HG03457 (cell line): ENCODE data around the gene TLE6.
"Not testable (repeated sequence)": the region's sequence is repeated elsewhere in the genome, so short reads cannot be mapped to it uniquely, and the experiment has no call there.

Experiments
- ATAC-seq: cut with Tn5 transposase; IDR thresholded peaks from one replicate; pipeline ENCODE4 v1.9.1; 2021; ENCODE audit warnings: moderate number of reproducible peaks; ENCODE audit not compliant: unreplicated experiment

TLE6 gene

DNA sequence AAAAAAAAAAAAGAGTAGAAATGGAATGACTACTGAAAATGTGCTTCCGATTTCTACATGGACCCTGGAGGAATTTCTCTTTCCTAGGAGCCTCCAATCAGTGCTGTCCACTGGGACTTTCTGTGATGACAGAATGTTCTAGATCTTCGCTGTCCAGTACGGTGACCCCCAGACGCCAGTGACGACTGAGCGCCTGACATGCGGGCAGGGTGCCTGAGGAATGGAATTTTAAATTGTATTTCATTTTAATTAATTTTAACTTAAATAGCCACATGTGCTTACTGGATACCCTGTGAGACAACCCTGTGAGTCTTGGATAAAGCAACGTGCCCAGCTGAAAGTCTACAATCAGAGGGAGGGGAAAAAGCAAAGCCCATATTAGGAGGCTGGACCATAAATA, 4.1 kb upstream of the TLE6 start:
- ATAC-seq: no peak

DNA sequence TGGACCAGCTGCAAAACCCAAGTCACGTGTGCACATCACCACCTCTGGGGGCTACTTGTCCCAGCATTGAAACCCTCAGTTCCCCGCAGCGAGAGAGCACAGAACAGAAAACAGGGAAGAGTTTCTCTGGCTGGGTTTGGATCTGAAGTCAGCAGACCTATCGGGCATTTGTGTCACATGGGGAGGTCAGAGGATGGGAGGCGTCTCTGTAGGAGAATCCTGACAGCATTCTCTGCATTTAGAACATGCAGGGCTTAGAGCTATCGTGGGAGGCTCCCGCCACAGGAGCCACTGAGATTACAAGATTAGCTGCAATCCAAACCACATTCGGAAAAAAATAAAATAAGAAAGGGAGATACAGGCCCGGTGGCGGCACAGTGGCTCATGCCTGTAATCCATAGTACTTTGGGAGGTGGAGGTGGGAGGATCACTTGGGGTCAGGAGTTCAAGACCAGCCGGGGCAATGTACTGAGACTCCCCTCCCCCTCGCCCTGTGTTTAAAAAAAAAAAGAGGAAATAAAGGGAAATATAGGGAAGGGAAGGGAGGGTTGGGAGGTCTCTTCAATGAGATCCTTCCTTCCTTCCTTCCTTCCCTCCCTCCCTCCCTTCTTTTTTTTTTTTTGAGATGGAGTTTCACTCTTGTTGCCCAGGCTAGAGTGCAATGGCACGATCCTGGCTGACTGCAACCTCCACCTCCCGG, 2.9 kb upstream of the TLE6 start:
- ATAC-seq: no peak

- ATAC-seq: no peak
Measured at GRCh38 chr19:2976609-2977000, 759 bp upstream of the TLE6 start.

GRCh38 chr19:2977746-2978138, 378 bp downstream of the TLE6 start:
- ATAC-seq: no peak

- ATAC-seq: no peak
Measured at GRCh38 chr19:2978166-2978767, 903 bp downstream of the TLE6 start.

- ATAC-seq: no peak
Measured at GRCh38 chr19:2978772-2979171, 1.4 kb downstream of the TLE6 start.

GRCh38 chr19:2981898-2982297, 4.5 kb downstream of the TLE6 start:
- ATAC-seq: no peak

DNA sequence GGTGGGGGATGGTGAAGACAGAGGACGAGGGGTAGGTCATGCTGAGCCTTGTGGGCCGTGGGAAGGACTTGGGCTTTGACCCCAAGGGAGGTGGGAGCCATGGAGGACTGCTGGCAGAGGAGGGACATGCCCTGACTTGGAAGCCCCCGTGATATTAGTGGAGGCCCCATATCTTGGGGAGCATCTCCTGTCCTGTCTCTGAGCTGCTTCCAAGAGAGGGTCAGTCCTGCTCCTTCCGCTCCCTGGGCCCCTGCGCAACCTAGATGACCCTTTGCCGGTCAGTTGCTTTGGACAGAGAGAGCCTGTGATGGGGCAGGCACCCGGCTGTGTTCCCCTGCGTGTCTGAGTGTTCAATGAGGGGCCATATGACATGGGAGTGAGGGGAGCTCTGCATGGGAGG, 5.2 kb downstream of the TLE6 start:
- no peak for ATAC-seq

DNA sequence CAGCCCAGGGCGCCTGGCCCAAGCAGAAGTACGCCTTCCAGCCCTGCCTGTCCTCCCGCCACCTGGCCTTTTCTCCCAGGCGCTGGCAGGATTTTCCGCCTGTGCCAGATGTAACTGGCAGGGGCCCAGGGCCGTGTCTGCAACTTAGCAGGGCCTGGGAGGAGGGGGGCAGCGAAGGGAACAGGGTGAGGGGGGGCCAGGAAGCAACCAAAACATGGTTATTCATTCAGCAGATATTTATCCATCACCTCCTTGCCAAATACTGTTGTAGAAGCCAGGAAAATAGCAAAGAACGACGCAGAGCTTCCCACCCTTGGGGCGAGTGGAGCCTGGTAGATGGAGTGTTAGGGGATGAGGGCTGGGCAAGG, 5.6 kb downstream of the TLE6 start:
- ATAC-seq: no peak

DNA sequence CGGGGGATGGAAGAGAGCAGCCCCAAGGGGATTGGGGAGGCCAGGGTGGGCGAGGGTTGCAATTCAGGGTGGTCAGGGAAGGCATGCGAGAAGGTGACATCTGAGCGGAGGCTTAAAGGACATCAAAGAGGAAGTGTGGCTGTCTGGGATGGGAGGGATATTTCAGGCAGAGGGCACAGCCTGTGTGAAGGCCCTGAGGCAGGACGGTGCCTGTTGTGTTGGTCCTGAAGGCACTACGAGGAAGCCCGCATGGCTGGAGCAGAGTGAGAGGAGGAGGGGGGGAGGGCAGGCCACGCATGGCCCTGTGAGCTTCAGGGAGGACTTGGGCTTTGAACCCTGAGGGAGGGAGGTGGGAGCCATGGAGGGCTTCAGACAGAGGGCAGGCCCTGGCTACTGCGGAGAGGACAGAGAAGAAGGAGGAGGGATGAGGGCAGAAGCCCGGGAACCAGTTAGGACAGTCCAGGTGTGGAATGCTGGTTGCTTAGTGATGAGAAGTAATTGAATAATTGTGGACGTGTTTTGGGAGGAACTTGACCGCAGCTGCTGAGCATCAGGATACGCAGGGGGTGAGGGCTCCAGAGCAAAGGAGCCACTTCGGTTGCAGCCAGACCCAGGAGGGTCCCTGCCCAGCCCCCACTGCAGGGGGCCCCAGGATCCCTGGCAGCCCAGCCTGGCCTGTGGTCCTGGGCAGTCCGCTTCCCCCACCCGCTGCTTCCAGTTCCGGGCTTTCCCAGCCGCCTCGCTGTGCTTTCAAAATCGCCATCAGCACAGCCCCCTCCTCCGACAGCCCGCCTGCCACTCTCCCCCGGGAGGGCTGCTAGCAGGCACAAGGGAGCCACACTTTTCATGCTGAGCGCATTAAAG, 6.2 kb downstream of the TLE6 start:
- no peak for ATAC-seq

GRCh38 chr19:2984215-2984528, 6.8 kb downstream of the TLE6 start:
- no peak for ATAC-seq

DNA sequence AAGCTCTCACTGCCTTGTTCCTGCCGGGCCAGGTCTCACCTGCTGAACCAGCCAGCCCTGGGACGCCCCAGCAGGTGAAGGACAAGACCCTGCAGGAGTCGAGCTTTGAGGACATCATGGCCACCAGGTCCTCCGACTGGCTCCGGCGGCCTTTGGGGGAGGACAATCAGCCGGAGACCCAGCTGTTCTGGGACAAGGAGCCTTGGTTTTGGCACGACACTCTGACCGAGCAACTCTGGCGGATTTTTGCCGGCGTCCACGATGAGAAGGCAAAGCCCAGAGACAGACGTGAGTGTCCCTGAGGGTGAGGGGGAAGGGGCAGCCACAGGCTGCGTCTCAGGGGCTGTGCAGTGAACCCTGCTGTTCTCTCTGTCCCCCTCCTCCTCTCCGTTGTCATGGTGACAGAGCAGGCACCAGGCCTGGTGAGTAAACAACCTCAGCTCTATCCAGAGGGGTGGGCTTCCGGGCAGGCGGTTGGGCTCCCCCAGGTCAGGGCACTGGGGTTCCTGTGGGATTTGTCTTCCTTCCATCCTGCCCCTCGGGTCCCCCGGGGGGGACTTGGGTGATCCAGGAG, 9.7 kb downstream of the TLE6 start:
- ATAC-seq: no peak

GRCh38 chr19:2987797-2988196, 10.4 kb downstream of the TLE6 start:
- ATAC-seq: no peak

- ATAC-seq: no peak
Measured at GRCh38 chr19:2988568-2988967, 11.2 kb downstream of the TLE6 start.

GRCh38 chr19:2989236-2989946, 12.0 kb downstream of the TLE6 start:
- no peak for ATAC-seq

- not testable (repeated sequence) for ATAC-seq
Measured at GRCh38 chr19:2992333-2992732, 15.0 kb downstream of the TLE6 start.

DNA sequence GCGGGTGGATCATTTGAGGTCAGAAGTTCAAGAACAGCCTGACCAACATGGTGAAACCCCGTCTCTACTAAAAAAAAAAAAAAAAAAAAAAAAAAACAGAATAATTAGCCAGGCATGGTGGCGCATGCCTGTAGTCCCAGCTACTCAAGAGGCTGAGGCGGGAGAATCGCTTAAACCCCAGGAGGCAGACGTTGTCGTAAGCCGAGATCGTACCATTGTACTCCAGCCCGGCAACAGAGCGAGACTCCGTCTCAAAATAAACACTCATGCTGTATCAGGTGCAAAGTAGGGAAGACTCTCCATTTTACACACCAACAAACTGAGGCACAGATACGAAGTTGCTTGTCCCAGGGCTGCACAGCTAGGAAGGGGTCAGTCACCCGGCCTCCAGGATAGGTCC, 15.6 kb downstream of the TLE6 start:
- no peak for ATAC-seq

DNA sequence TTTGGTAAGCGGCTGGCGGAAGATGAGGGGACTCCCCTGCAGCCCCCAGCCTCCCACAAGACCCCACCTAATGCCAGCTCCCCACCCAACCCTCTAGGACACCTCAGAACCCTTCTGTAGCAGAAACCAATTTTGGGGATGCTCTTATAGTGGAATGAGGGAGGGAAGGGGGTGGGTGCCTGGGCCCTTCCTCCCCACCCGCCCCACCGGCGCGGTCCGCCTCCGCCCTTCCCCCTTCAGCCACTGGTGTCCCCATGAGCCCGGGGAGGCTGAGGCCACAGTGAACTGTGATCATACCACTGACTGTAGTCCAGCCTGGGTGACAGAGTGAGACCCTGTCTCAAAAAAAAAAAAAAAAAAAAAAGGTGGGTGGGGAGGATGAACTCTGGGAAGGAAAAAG, 16.2 kb downstream of the TLE6 start:
- no peak for ATAC-seq

GRCh38 chr19:2994588-2995131, 17.3 kb downstream of the TLE6 start:
- no peak for ATAC-seq

- no peak for ATAC-seq
Measured at GRCh38 chr19:2997720-2998119, 20.4 kb downstream of the TLE6 start.

DNA sequence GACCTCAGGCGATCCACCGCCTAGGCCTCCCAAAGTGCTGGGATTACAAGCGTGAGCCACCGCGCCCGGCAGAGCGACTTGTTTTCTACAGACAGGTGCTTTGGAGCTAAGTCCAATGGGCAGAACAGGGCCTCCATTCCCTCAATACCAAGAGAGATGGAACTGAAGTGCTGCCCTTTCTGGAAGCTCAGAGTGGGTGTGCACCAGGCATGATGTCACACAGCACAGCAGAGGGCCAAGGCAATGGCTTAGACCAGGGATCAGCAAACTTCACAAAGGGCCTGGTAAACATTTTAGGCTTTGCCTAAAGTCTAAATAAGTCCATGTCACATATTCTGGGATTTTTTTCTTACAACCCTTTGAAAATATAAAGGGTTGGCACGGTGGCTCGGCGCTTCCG, 21.3 kb downstream of the TLE6 start:
- no peak for ATAC-seq
